ENCODE measurements around the gene HINT3. TPM values are rescaled to one million over a fixed set of nuclear protein-coding genes. Genes with fewer than 3 reads are reported as not detected.

HINT3 gene
- total and polyA plus RNA-seq, 2 experiments from 2014 or later: 1.8 to 8.0 TPM

DNA sequence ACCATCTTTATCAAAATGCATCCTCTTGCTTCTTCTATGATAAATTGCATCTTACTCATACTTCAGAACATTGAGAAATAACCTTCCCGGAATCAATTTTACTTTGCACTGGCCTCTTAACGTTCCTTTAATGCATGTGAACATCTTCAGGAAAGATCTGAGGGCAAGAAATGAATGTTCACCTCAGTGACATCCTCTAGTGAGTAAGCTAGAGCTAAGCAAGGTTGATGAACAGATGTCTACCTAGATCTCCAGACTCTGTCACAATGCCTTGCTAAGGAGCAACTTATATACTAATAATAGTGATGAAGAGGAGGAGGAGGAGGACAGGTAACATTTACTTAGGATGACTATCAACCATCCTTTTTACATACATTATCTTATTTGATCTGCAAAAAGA is 16.8 kb upstream of the HINT3 start:
- no peaks in the 10 kb centered on the region for H3K79me2 ChIP-seq (replicated peaks; ENCODE audit: insufficient read depth)
- H3K36me3 ChIP-seq (ENCODE audit: insufficient read depth): no peaks in the 10 kb centered on the region
- Mint-ChIP-seq H3K27ac (no peak overlapping the region), H3K36me3 (ENCODE audit: low read depth) (no peaks in the 10 kb centered on the region), H3K4me1 (no peaks in the 10 kb centered on the region), H3K27me3 (ENCODE audit: insufficient read depth, low read depth, poor library complexity) (no peaks in the 10 kb centered on the region), H3K4me3 (no peak overlapping the region), H3K9me3 (0 out of 3 replicates have a peak, but pooled peaks cover 4% of the 10 kb centered on the region)
- ATAC-seq: no peak
- no peak overlapping the region for H3K4me2 ChIP-seq
- no peaks in the 10 kb centered on the region for H3K9me2 ChIP-seq (ENCODE audit: insufficient read depth)
- no peaks in the 10 kb centered on the region for H3K4me1 ChIP-seq (ENCODE audit: insufficient read depth)
- H3K4me3 ChIP-seq: no peak overlapping the region
- DNase-seq (ENCODE audit: low spot score): no peak
- TF ChIP-seq EZH2 (IDR thresholded peaks at IDR 0.05; ENCODE audit: low read depth, unreplicated experiment) (no peak), CREB1 (CRISPR knock-in tag; IDR thresholded peaks at IDR 0.05; ENCODE audit: low read depth) (no peak), JUNB (IDR thresholded peaks at IDR 0.05; ENCODE audit: unreplicated experiment) (no peak), ZNF114 (CRISPR knock-in tag; IDR thresholded peaks at IDR 0.05) (no peak), ZNF331 (CRISPR knock-in tag; IDR thresholded peaks at IDR 0.05; ENCODE audit: low read depth) (no peak), EZH2phosphoT487 (IDR thresholded peaks at IDR 0.05; ENCODE audit: unreplicated experiment) (no peak), POLR2AphosphoS5 (IDR thresholded peaks at IDR 0.05; ENCODE audit: low read depth) (no peak), NANOG (IDR thresholded peaks at IDR 0.05; ENCODE audit: borderline replicate concordance) (no peak), STAT1 (IDR thresholded peaks at IDR 0.05; ENCODE audit: unreplicated experiment) (no peak)
- TF ChIP-seq, protein P1, sequence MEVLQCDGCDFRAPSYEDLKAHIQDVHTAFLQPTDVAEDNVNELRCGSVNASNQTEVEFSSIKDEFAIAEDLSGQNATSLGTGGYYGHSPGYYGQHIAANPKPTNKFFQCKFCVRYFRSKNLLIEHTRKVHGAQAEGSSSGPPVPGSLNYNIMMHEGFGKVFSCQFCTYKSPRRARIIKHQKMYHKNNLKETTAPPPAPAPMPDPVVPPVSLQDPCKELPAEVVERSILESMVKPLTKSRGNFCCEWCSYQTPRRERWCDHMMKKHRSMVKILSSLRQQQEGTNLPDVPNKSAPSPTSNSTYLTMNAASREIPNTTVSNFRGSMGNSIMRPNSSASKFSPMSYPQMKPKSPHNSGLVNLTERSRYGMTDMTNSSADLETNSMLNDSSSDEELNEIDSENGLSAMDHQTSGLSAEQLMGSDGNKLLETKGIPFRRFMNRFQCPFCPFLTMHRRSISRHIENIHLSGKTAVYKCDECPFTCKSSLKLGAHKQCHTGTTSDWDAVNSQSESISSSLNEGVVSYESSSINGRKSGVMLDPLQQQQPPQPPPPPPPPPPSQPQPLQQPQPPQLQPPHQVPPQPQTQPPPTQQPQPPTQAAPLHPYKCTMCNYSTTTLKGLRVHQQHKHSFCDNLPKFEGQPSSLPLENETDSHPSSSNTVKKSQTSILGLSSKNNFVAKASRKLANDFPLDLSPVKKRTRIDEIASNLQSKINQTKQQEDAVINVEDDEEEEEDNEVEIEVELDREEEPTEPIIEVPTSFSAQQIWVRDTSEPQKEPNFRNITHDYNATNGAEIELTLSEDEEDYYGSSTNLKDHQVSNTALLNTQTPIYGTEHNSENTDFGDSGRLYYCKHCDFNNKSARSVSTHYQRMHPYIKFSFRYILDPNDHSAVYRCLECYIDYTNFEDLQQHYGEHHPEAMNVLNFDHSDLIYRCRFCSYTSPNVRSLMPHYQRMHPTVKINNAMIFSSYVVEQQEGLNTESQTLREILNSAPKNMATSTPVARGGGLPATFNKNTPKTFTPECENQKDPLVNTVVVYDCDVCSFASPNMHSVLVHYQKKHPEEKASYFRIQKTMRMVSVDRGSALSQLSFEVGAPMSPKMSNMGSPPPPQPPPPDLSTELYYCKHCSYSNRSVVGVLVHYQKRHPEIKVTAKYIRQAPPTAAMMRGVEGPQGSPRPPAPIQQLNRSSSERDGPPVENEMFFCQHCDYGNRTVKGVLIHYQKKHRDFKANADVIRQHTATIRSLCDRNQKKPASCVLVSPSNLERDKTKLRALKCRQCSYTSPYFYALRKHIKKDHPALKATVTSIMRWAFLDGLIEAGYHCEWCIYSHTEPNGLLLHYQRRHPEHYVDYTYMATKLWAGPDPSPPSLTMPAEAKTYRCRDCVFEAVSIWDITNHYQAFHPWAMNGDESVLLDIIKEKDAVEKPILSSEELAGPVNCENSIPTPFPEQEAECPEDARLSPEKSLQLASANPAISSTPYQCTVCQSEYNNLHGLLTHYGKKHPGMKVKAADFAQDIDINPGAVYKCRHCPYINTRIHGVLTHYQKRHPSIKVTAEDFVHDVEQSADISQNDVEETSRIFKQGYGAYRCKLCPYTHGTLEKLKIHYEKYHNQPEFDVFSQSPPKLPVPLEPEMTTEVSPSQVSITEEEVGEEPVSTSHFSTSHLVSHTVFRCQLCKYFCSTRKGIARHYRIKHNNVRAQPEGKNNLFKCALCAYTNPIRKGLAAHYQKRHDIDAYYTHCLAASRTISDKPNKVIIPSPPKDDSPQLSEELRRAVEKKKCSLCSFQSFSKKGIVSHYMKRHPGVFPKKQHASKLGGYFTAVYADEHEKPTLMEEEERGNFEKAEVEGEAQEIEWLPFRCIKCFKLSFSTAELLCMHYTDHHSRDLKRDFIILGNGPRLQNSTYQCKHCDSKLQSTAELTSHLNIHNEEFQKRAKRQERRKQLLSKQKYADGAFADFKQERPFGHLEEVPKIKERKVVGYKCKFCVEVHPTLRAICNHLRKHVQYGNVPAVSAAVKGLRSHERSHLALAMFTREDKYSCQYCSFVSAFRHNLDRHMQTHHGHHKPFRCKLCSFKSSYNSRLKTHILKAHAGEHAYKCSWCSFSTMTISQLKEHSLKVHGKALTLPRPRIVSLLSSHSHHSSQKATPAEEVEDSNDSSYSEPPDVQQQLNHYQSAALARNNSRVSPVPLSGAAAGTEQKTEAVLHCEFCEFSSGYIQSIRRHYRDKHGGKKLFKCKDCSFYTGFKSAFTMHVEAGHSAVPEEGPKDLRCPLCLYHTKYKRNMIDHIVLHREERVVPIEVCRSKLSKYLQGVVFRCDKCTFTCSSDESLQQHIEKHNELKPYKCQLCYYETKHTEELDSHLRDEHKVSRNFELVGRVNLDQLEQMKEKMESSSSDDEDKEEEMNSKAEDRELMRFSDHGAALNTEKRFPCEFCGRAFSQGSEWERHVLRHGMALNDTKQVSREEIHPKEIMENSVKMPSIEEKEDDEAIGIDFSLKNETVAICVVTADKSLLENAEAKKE (CRISPR knock-in tag; IDR thresholded peaks at IDR 0.05): no peak
- TF ChIP-seq, protein P2, sequence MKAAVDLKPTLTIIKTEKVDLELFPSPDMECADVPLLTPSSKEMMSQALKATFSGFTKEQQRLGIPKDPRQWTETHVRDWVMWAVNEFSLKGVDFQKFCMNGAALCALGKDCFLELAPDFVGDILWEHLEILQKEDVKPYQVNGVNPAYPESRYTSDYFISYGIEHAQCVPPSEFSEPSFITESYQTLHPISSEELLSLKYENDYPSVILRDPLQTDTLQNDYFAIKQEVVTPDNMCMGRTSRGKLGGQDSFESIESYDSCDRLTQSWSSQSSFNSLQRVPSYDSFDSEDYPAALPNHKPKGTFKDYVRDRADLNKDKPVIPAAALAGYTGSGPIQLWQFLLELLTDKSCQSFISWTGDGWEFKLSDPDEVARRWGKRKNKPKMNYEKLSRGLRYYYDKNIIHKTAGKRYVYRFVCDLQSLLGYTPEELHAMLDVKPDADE (IDR thresholded peaks at IDR 0.05): no peak
- TF ChIP-seq, protein P3, sequence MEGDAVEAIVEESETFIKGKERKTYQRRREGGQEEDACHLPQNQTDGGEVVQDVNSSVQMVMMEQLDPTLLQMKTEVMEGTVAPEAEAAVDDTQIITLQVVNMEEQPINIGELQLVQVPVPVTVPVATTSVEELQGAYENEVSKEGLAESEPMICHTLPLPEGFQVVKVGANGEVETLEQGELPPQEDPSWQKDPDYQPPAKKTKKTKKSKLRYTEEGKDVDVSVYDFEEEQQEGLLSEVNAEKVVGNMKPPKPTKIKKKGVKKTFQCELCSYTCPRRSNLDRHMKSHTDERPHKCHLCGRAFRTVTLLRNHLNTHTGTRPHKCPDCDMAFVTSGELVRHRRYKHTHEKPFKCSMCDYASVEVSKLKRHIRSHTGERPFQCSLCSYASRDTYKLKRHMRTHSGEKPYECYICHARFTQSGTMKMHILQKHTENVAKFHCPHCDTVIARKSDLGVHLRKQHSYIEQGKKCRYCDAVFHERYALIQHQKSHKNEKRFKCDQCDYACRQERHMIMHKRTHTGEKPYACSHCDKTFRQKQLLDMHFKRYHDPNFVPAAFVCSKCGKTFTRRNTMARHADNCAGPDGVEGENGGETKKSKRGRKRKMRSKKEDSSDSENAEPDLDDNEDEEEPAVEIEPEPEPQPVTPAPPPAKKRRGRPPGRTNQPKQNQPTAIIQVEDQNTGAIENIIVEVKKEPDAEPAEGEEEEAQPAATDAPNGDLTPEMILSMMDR (conservative IDR thresholded peaks at IDR 0.05; ENCODE audit: low read depth in 2 of 2): no peak
- TF ChIP-seq, protein P4, sequence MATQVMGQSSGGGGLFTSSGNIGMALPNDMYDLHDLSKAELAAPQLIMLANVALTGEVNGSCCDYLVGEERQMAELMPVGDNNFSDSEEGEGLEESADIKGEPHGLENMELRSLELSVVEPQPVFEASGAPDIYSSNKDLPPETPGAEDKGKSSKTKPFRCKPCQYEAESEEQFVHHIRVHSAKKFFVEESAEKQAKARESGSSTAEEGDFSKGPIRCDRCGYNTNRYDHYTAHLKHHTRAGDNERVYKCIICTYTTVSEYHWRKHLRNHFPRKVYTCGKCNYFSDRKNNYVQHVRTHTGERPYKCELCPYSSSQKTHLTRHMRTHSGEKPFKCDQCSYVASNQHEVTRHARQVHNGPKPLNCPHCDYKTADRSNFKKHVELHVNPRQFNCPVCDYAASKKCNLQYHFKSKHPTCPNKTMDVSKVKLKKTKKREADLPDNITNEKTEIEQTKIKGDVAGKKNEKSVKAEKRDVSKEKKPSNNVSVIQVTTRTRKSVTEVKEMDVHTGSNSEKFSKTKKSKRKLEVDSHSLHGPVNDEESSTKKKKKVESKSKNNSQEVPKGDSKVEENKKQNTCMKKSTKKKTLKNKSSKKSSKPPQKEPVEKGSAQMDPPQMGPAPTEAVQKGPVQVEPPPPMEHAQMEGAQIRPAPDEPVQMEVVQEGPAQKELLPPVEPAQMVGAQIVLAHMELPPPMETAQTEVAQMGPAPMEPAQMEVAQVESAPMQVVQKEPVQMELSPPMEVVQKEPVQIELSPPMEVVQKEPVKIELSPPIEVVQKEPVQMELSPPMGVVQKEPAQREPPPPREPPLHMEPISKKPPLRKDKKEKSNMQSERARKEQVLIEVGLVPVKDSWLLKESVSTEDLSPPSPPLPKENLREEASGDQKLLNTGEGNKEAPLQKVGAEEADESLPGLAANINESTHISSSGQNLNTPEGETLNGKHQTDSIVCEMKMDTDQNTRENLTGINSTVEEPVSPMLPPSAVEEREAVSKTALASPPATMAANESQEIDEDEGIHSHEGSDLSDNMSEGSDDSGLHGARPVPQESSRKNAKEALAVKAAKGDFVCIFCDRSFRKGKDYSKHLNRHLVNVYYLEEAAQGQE (IDR thresholded peaks at IDR 0.05; ENCODE audit: unreplicated experiment): no peak
- no peak overlapping the region for H2AFZ ChIP-seq
- no peaks in the 10 kb centered on the region for H3K27me3 ChIP-seq (ENCODE audit: insufficient read depth)
- no peaks in the 10 kb centered on the region for H3F3A ChIP-seq (replicated peaks; ENCODE audit: low read depth)
- H3K27ac ChIP-seq (ENCODE audit: low read depth): no peak overlapping the region
- H4K20me1 ChIP-seq (replicated peaks; ENCODE audit: insufficient read depth): no peaks in the 10 kb centered on the region

Data from GM23338 (cell line).